Measurements from ENCODE around the gene CDKN2A. TPM values are rescaled to one million over a fixed set of nuclear protein-coding genes. Genes with fewer than 3 reads are reported as not detected.

Gene CDKN2A
- total and polyA plus RNA-seq, 3 experiments from 2014 or later = 3.9 to 6.8 (median 4.1) TPM

- POLR2A ChIA-PET = interaction anchor here (0.5 kb wide), 1 partner anchor 183 kb away, joined by 3 read pairs; no protein-coding TSS in a partner anchor
These were observed 8.1 kb downstream of the CDKN2A start for GRCh38 chr9:21985964-21986667.

GRCh38 chr9:21984101-21984500, 10.1 kb downstream of the CDKN2A start:
- no peak overlapping the region for H3K27ac Mint-ChIP-seq
- Histone ChIP-seq H3K4me1 (ENCODE audit: insufficient read depth, low read length) (no peaks in the 10 kb centered on the region), H3K4me3 (ENCODE audit: low read length) (no peak overlapping the region), H3K36me3 (ENCODE audit: insufficient read depth, low read length) (no peaks in the 10 kb centered on the region), H3K27me3 (ENCODE audit: insufficient read depth, low read length, poor library complexity, severe bottlenecking) (peaks cover 22% of the 10 kb centered on the region), H3K9me3 (ENCODE audit: low read length) (no peaks in the 10 kb centered on the region), H3K27ac (ENCODE audit: low read depth, low read length) (no peak overlapping the region)
- no peak overlapping the region for H3K4me3 Mint-ChIP-seq
- no peaks in the 10 kb centered on the region for H3K36me3 Mint-ChIP-seq
- DNase-seq = no peak
- CTCF ChIA-PET = interaction anchor here (2.0 kb wide), 1 partner anchor 24 kb away, joined by 11 read pairs; the partner anchor contains the start of gene CDKN2B
- POLR2A ChIA-PET = no interaction called here
- H3K9me3 Mint-ChIP-seq = no peaks in the 10 kb centered on the region
- peaks cover 23 to 71% of the 10 kb centered on the region in 2 donors for H3K27me3 Mint-ChIP-seq
- peaks cover 0 to 7% (median 2%) of the 10 kb centered on the region in 3 donors for H3K4me1 Mint-ChIP-seq

More at GRCh38 chr9:21985964-21986667, 8.1 kb downstream of the CDKN2A start:
- DNase-seq = no peak
- peaks cover 13% of the 10 kb centered on the region for H3K27me3 ChIP-seq (ENCODE audit: insufficient read depth, low read length, poor library complexity, severe bottlenecking)
- CTCF ChIA-PET = interaction anchor here (1.1 to 1.8 kb wide), 5 partner anchors 8 to 172 kb away, joined by 3 to 11 read pairs (median 3); partner anchors contain the start of gene CDKN2B
- no peak overlapping the region for H3K27ac ChIP-seq (ENCODE audit: low read depth, low read length)
- no peaks in the 10 kb centered on the region for H3K36me3 ChIP-seq (ENCODE audit: insufficient read depth, low read length)
- no peak overlapping the region for H3K4me3 ChIP-seq (ENCODE audit: low read length)
- no peaks in the 10 kb centered on the region for H3K4me1 ChIP-seq (ENCODE audit: insufficient read depth, low read length)
- no peak overlapping the region for H3K4me3 Mint-ChIP-seq
- peaks cover under 1 to 7% (median 2%) of the 10 kb centered on the region in 3 donors for H3K4me1 Mint-ChIP-seq
- H3K27ac Mint-ChIP-seq = no peak overlapping the region
- H3K36me3 Mint-ChIP-seq = no peaks in the 10 kb centered on the region
- H3K27me3 Mint-ChIP-seq = peaks cover 19 to 63% of the 10 kb centered on the region in 2 donors
- no peaks in the 10 kb centered on the region for H3K9me3 ChIP-seq (ENCODE audit: low read length)
- H3K9me3 Mint-ChIP-seq = no peaks in the 10 kb centered on the region

DNA sequence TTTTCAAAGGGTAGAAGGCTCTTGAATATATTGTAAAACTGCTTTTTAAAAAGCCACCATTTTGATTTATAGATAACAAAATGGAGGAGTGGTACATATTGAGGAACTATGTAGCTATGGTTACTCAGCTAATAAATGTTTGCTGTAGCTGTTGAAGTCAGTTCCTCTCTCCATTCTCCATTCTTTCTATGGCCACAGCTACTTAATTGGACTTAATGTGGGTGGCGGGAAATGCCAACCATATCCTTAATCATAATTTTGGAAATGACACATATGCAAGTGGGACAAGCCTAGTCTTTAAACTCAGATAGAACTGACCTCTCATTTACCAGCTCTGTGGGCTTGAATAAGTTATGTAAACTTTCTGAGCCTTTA, 10.6 kb downstream of the CDKN2A start:
- CTCF ChIA-PET = interaction anchor here (2.0 kb wide), 1 partner anchor 25 kb away, joined by 11 read pairs; the partner anchor contains the start of gene CDKN2B
- no peak overlapping the region for H3K27ac ChIP-seq (ENCODE audit: low read depth, low read length)
- H3K4me1 Mint-ChIP-seq = peaks cover 0 to 7% (median 2%) of the 10 kb centered on the region in 3 donors
- H3K36me3 Mint-ChIP-seq = no peaks in the 10 kb centered on the region
- H3K27me3 Mint-ChIP-seq = peaks cover 28 to 71% of the 10 kb centered on the region in 2 donors
- H3K9me3 Mint-ChIP-seq = no peaks in the 10 kb centered on the region
- H3K4me1 ChIP-seq (ENCODE audit: insufficient read depth, low read length) = no peaks in the 10 kb centered on the region
- H3K9me3 ChIP-seq (ENCODE audit: low read length) = no peaks in the 10 kb centered on the region
- no peak overlapping the region for H3K4me3 Mint-ChIP-seq
- no peak for DNase-seq
- no peaks in the 10 kb centered on the region for H3K36me3 ChIP-seq (ENCODE audit: insufficient read depth, low read length)
- no peak overlapping the region for H3K27ac Mint-ChIP-seq
- POLR2A ChIA-PET = no interaction called here
- no peak overlapping the region for H3K4me3 ChIP-seq (ENCODE audit: low read length)
- peaks cover 26% of the 10 kb centered on the region for H3K27me3 ChIP-seq (ENCODE audit: insufficient read depth, low read length, poor library complexity, severe bottlenecking)

- peaks cover 22% of the 10 kb centered on the region for H3K27me3 ChIP-seq (ENCODE audit: insufficient read depth, low read length, poor library complexity, severe bottlenecking)
- POLR2A ChIA-PET = no interaction called here
- no peaks in the 10 kb centered on the region for H3K9me3 ChIP-seq (ENCODE audit: low read length)
- DNase-seq = no peak
- Mint-ChIP-seq H3K4me3 (no peak overlapping the region), H3K4me1 (peaks cover 0 to 7% (median 2%) of the 10 kb centered on the region in 3 donors), H3K27me3 (peaks cover 30 to 71% of the 10 kb centered on the region in 2 donors), H3K9me3 (no peaks in the 10 kb centered on the region), H3K36me3 (no peaks in the 10 kb centered on the region), H3K27ac (no peak overlapping the region)
- H3K4me3 ChIP-seq (ENCODE audit: low read length) = no peak overlapping the region
- no peaks in the 10 kb centered on the region for H3K36me3 ChIP-seq (ENCODE audit: insufficient read depth, low read length)
- CTCF ChIA-PET = interaction anchor here (0.9 to 2.0 kb wide), 2 partner anchors 14 to 25 kb away, joined by 3 to 11 read pairs; partner anchors contain the start of gene CDKN2B
- no peak overlapping the region for H3K27ac ChIP-seq (ENCODE audit: low read depth, low read length)
- no peaks in the 10 kb centered on the region for H3K4me1 ChIP-seq (ENCODE audit: insufficient read depth, low read length)
These were observed 11.2 kb downstream of the CDKN2A start for GRCh38 chr9:21982861-21983560.

- Mint-ChIP-seq H3K27ac (no peak overlapping the region), H3K27me3 (peaks cover 36 to 74% of the 10 kb centered on the region in 2 donors), H3K4me1 (peaks cover 0 to 7% (median 2%) of the 10 kb centered on the region in 3 donors), H3K36me3 (no peaks in the 10 kb centered on the region), H3K4me3 (no peak overlapping the region), H3K9me3 (no peaks in the 10 kb centered on the region)
- ChIA-PET POLR2A (no interaction called here), CTCF (interaction anchor here (0.9 to 2.0 kb wide), 2 partner anchors 13 to 26 kb away, joined by 3 to 11 read pairs; partner anchors contain the start of gene CDKN2B)
- Histone ChIP-seq H3K27ac (ENCODE audit: low read depth, low read length) (no peak overlapping the region), H3K36me3 (ENCODE audit: insufficient read depth, low read length) (no peaks in the 10 kb centered on the region), H3K4me1 (ENCODE audit: insufficient read depth, low read length) (no peaks in the 10 kb centered on the region), H3K27me3 (ENCODE audit: insufficient read depth, low read length, poor library complexity, severe bottlenecking) (peaks cover 28% of the 10 kb centered on the region), H3K4me3 (ENCODE audit: low read length) (no peak overlapping the region), H3K9me3 (ENCODE audit: low read length) (no peaks in the 10 kb centered on the region)
- DNase-seq = no peak
These were observed 11.8 kb downstream of the CDKN2A start for GRCh38 chr9:21982391-21982790.

GRCh38 chr9:21976334-21976875, 17.8 kb downstream of the CDKN2A start:
- H3K27me3 ChIP-seq (ENCODE audit: insufficient read depth, low read length, poor library complexity, severe bottlenecking) = peaks cover 72% of the 10 kb centered on the region
- peaks cover 16% of the 10 kb centered on the region for H3K4me1 ChIP-seq (ENCODE audit: insufficient read depth, low read length)
- no peak overlapping the region for H3K4me3 ChIP-seq (ENCODE audit: low read length)
- Mint-ChIP-seq H3K36me3 (no peaks in the 10 kb centered on the region), H3K27me3 (peaks cover 83 to 88% of the 10 kb centered on the region in 2 donors), H3K4me1 (peaks cover 14 to 19% (median 18%) of the 10 kb centered on the region in 3 donors), H3K27ac (no peak overlapping the region), H3K9me3 (peaks cover 0 to 6% (median 2%) of the 10 kb centered on the region in 5 donors), H3K4me3 (peak overlapping the region in 1 of 7 donors; percentile 32)
- H3K36me3 ChIP-seq (ENCODE audit: insufficient read depth, low read length) = no peaks in the 10 kb centered on the region
- no peak overlapping the region for H3K27ac ChIP-seq (ENCODE audit: low read depth, low read length)
- POLR2A ChIA-PET = no interaction called here
- no peak for DNase-seq
- H3K9me3 ChIP-seq (ENCODE audit: low read length) = no peaks in the 10 kb centered on the region
- CTCF ChIA-PET = interaction anchor here (0.7 to 1.6 kb wide), 3 partner anchors 10 to 32 kb away, joined by 3 to 6 read pairs (median 4); partner anchors contain the start of gene CDKN2B-AS1

DNA sequence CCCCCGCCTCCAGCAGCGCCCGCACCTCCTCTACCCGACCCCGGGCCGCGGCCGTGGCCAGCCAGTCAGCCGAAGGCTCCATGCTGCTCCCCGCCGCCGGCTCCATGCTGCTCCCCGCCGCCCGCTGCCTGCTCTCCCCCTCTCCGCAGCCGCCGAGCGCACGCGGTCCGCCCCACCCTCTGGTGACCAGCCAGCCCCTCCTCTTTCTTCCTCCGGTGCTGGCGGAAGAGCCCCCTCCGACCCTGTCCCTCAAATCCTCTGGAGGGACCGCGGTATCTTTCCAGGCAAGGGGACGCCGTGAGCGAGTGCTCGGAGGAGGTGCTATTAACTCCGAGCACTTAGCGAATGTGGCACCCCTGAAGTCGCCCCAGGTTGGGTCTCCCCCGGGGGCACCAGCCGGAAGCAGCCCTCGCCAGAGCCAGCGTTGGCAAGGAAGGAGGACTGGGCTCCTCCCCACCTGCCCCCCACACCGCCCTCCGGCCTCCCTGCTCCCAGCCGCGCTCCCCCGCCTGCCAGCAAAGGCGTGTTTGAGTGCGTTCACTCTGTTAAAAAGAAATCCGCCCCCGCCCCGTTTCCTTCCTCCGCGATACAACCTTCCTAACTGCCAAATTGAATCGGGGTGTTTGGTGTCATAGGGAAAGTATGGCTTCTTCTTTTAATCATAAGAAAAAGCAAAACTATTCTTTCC, 19.3 kb downstream of the CDKN2A start:
- Mint-ChIP-seq H3K36me3 (peaks cover 0 to 3% (median 2%) of the 10 kb centered on the region in 3 donors), H3K4me1 (peaks cover 21 to 23% (median 22%) of the 10 kb centered on the region in 3 donors), H3K9me3 (peaks cover 0 to 12% (median 11%) of the 10 kb centered on the region in 5 donors), H3K27me3 (peaks cover 88 to 91% of the 10 kb centered on the region in 2 donors), H3K27ac (peak overlapping the region in 3 of 8 donors; percentile 6 to 62 (median 55)), H3K4me3 (peak overlapping the region; percentile 65 to 85 (median 80))
- Histone ChIP-seq H3K4me1 (ENCODE audit: insufficient read depth, low read length) (peaks cover 16% of the 10 kb centered on the region), H3K36me3 (ENCODE audit: insufficient read depth, low read length) (no peaks in the 10 kb centered on the region), H3K27me3 (ENCODE audit: insufficient read depth, low read length, poor library complexity, severe bottlenecking) (peaks cover 83% of the 10 kb centered on the region), H3K9me3 (ENCODE audit: low read length) (no peaks in the 10 kb centered on the region), H3K27ac (ENCODE audit: low read depth, low read length) (no peak overlapping the region), H3K4me3 (ENCODE audit: low read length) (peak overlapping the region; percentile 45)
- ChIA-PET POLR2A (no interaction called here), CTCF (no interaction called here)
- peak in 3 of 5 donors; percentile 22 to 58 (median 28) for DNase-seq

Measured in CD8-positive, alpha-beta memory T cell (primary cell).